Liver (tissue), 9 donors: Measurements from ENCODE around the gene IQSEC3. TPM values are rescaled to one million over a fixed set of nuclear protein-coding genes. Genes with fewer than 3 reads are reported as not detected.

Experiments
- DNase-seq: peaks from one replicate; pipeline ENCODE4 v3.0.0-alpha.2; 2017; ENCODE audit warnings: low spot score
- H3K27ac ChIP-seq, 2 donors: one replicate each; pipeline ENCODE4 v1.7.0; 2013; ENCODE audit warnings: inconsistent platforms in 2 of 2, low read length in 2 of 2, control low read depth in 1 of 2, low read depth in 1 of 2, mild to moderate bottlenecking in 1 of 2
- H3K27me3 ChIP-seq, 4 donors: one replicate each; pipeline versions ENCODE4 v1.6.1 to v1.7.0; 2013; ENCODE audit warnings: low read length in 3 of 4, inconsistent platforms in 1 of 4, mild to moderate bottlenecking in 1 of 4, moderate library complexity in 1 of 4; ENCODE audit not compliant: control insufficient read depth in 4 of 4, insufficient read depth in 4 of 4
- H3K36me3 ChIP-seq, 4 donors: one replicate each; pipeline versions ENCODE4 v1.6.1 to v1.7.0; 2013; ENCODE audit warnings: low read length in 3 of 4, mild to moderate bottlenecking in 3 of 4, low read depth in 1 of 4, moderate library complexity in 1 of 4; ENCODE audit not compliant: control insufficient read depth in 4 of 4, insufficient read depth in 3 of 4
- H3K4me1 ChIP-seq, 4 donors: one replicate each; pipeline versions ENCODE4 v1.6.1 to v1.7.0; 2013; ENCODE audit warnings: low read length in 3 of 4, mild to moderate bottlenecking in 3 of 4, moderate library complexity in 1 of 4; ENCODE audit not compliant: control insufficient read depth in 4 of 4, insufficient read depth in 4 of 4
- H3K4me3 ChIP-seq, 3 donors: one replicate each; pipeline versions ENCODE4 v1.6.1 to v1.7.0; 2013; ENCODE audit warnings: low read length in 3 of 3, control low read depth in 1 of 3, low read depth in 1 of 3, mild to moderate bottlenecking in 1 of 3
- H3K9ac ChIP-seq, 2 donors: one replicate each; pipeline ENCODE4 v1.7.0; 2013; ENCODE audit warnings: low read length in 2 of 2, mild to moderate bottlenecking in 2 of 2, moderate library complexity in 2 of 2, control low read depth in 1 of 2, low read depth in 1 of 2
- H3K9me3 ChIP-seq, 4 donors: one replicate each; pipeline versions ENCODE4 v1.6.1 to v1.7.0; 2013; ENCODE audit warnings: low read length in 3 of 4; ENCODE audit not compliant: control insufficient read depth in 4 of 4
- HNF4A ChIP-seq, 2 donors: conservative IDR thresholded peaks; 2 replicates each; pipeline ENCODE4 v1.6.1; 2016; ENCODE audit warnings: antibody characterized with exemption in 2 of 2, mild to moderate bottlenecking in 2 of 2
- WGBS: extraction: QIAGEN DNeasy Blood & Tissue Kit; methylation state at CpG from one replicate; pipeline ENCODE4 v1.1.7; 2013; 5-methylcytosine and 5-hydroxymethylcytosine counted together
- polyA plus RNA-seq, 2 donors: library from polyadenylated mRNA; stranded (reverse) in 1 of 2; unstranded in 1 of 2; fragments of 200-250 nt in 1 of 2; fragments of >200 nt in 1 of 2; fragmentation: Nextera tagmentation in 1 of 2; extraction: Ambion mirVana in 1 of 2; gene quantifications; one replicate each; pipeline versions ENCODE4 v1.2.1 to v1.2.3, GENCODE V29; 2013 to 2015
- total RNA-seq, 2 donors: library from RNA; depleted of rRNA; stranded (reverse); fragments of >200 nt; gene quantifications; one replicate each; pipeline ENCODE4 v1.2.3, GENCODE V29; 2014
- donor health status: healthy.
- donor health status: healthy.
- donor health status: healthy.
- donor health status: healthy.
- donor health status: healthy.

The IQSEC3 gene
- total and polyA plus RNA-seq, 4 donors = under 0.01 to 0.79 (median 0.48) TPM

DNA sequence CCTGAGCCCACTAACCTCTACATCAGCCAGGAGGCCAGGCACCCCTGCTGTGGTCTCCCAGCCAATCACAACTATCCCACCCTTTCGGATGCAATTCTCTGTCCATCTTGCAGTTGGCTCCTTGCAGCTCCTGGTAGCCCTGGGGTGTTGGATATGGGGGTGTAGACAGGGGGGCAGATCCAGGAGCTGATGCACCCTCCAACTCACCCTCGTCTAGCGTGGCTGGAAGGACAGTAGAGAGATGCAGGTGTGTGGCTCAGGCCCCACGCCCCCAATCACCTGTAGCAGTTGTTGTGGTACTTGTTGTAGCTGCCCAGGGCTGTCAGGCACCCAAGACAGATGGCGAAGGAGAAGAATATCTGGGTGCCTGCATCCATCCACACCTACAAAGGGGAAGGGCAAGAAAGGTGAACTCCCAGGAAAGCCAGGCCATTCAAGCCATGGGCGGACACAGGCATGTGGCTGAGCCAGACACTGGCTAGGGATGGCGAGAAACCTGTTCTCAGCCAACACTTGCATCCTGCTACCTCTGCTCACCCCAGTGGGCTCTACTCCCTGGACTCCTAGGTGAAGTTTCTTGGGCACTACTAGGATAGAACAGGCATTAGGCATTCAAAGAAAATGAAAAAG lies 160.8 kb downstream of the IQSEC3 start:
- Histone ChIP-seq H3K4me1 (peaks cover 0 to 7% (median 4%) of the 10 kb centered on the region in 4 donors), H3K36me3 (peaks cover 0 to 43% (median 31%) of the 10 kb centered on the region in 4 donors), H3K4me3 (no peak overlapping the region), H3K9ac (no peak overlapping the region), H3K27me3 (no peaks in the 10 kb centered on the region), H3K27ac (no peak overlapping the region), H3K9me3 (no peaks in the 10 kb centered on the region)
- 92% methylated on average over 7 of the region's 7 CpGs for WGBS
- peak; percentile 20 for DNase-seq
- no peak for TF ChIP-seq HNF4A (conservative IDR thresholded peaks at IDR 0.05)

Other genes with a start within 250 kb of the IQSEC3 start
- 10 to 100 TPM; 27.1 to 30.3 TPM for gene SLC6A12, start 147.4 kb downstream of the IQSEC3 start, total RNA-seq
- gene SLC6A12, start 147.4 kb downstream of the IQSEC3 start, polyA plus RNA-seq = 10 to 100 TPM; 18.2 to 19.3 TPM
- 10 to 100 TPM in 1 of 2 donors, under 1 TPM in 1; 0.23 to 12.0 TPM for gene SLC6A13, start 196.1 kb downstream of the IQSEC3 start, total RNA-seq
- gene SLC6A13, start 196.1 kb downstream of the IQSEC3 start, polyA plus RNA-seq = 1 to 10 TPM; 5.4 to 9.5 TPM